H1 (cell line): ENCODE measurements around the gene IFNL2. TPM values are rescaled to one million over a fixed set of nuclear protein-coding genes. Genes with fewer than 3 reads are reported as not detected.
A peak's percentile ranks its signal among the peaks of the same experiment; 100 is the strongest.

Source experiments
- CTCF ChIA-PET: fragments of 300-600 bp; sonication (Branson Sonifier 250); formaldehyde crosslinking; loops from one replicate; lab custom pipeline; 2021; ENCODE audit not compliant: partially characterized antibody; lab: Charles Lee
- POLR2A ChIA-PET: fragments of 300-600 bp; sonication (Branson Sonifier 250); formaldehyde crosslinking; loops from one replicate; lab custom pipeline; 2021; ENCODE audit warnings: inconsistent platforms; ENCODE audit not compliant: partially characterized antibody; lab: Charles Lee
- DNase-seq, 2 experiments: peaks; one replicate each; pipeline versions ENCODE4 v3.0.0 to v3.0.0-alpha.2; 2010 to 2022; ENCODE audit warnings: low spot score in 2 of 2, low read depth in 1 of 2, mixed read lengths in 1 of 2
- FAIRE-seq: peaks from 2 replicates; lab custom pipeline; 2011; peaks lifted over from hg19 to GRCh38; lab: Jason Lieb, UNC
- H2AFZ ChIP-seq: 2 replicates; pipeline ENCODE4 v1.8.1; 2012; ENCODE audit warnings: low read length, inconsistent platforms
- H2AK5ac ChIP-seq: 2 replicates; pipeline ENCODE4 v1.6.1; 2013; ENCODE audit warnings: low read depth, low read length
- H2BK120ac ChIP-seq: replicated peaks from 2 replicates; pipeline ENCODE3; 2013; ENCODE audit warnings: low read depth, low read length, inconsistent platforms
- H2BK12ac ChIP-seq: 2 replicates; pipeline ENCODE4 v1.6.1; 2013; ENCODE audit warnings: low read depth, low read length
- H2BK15ac ChIP-seq: 2 replicates; pipeline ENCODE4 v1.6.1; 2013; ENCODE audit warnings: low read length
- H2BK20ac ChIP-seq: 2 replicates; pipeline ENCODE4 v1.6.1; 2013; ENCODE audit warnings: low read length
- H2BK5ac ChIP-seq: 2 replicates; pipeline ENCODE4 v1.6.1; 2013; ENCODE audit warnings: low read depth, low read length
- H3K14ac ChIP-seq: 2 replicates; pipeline ENCODE4 v1.6.1; 2013; ENCODE audit warnings: inconsistent platforms; ENCODE audit not compliant: insufficient read length
- H3K18ac ChIP-seq: 2 replicates; pipeline ENCODE4 v1.6.1; 2013; ENCODE audit warnings: low read length; ENCODE audit errors: extremely low read depth
- H3K23ac ChIP-seq: 2 replicates; pipeline ENCODE4 v1.6.1; 2013; ENCODE audit warnings: inconsistent platforms; ENCODE audit not compliant: insufficient read length
- H3K23me2 ChIP-seq: 2 replicates; pipeline ENCODE4 v1.6.1; 2013; ENCODE audit warnings: low read depth, low read length
- H3K27ac ChIP-seq: 2 replicates; pipeline ENCODE4 v1.6.1; 2011; ENCODE audit warnings: low read depth, low read length, inconsistent platforms
- H3K27me3 ChIP-seq, 4 experiments: replicated peaks in 1 of 4; 1 replicate in 1 of 4; 2 replicates in 3 of 4; pipeline versions ENCODE4 v1.6.1 to v1.8.1; 2011 to 2013; ENCODE audit warnings: low read length in 3 of 4, mild to moderate bottlenecking in 3 of 4, inconsistent platforms in 2 of 4, mixed read lengths in 2 of 4, moderate library complexity in 1 of 4; ENCODE audit not compliant: control insufficient read depth in 3 of 4, insufficient read depth in 3 of 4; ENCODE audit errors: extremely low read depth in 1 of 4
- H3K36me3 ChIP-seq, 4 experiments: 2 replicates each; pipeline versions ENCODE4 v1.6.1 to v1.8.1; 2011 to 2013; ENCODE audit warnings: mild to moderate bottlenecking in 4 of 4, low read length in 3 of 4, moderate library complexity in 2 of 4, control low read depth in 1 of 4, inconsistent platforms in 1 of 4; ENCODE audit not compliant: insufficient read depth in 4 of 4, control insufficient read depth in 2 of 4
- H3K4ac ChIP-seq: replicated peaks from 2 replicates; pipeline ENCODE3; 2013; ENCODE audit warnings: low read length, low read depth, mixed read lengths, inconsistent platforms; ENCODE audit not compliant: insufficient read length
- H3K4me1 ChIP-seq, 4 experiments: replicated peaks in 1 of 4; 1 replicate in 1 of 4; 2 replicates in 3 of 4; pipeline versions ENCODE4 v1.6.1 to v1.8.1; 2011 to 2013; ENCODE audit warnings: low read length in 3 of 4, inconsistent platforms in 2 of 4, mixed read lengths in 1 of 4; ENCODE audit not compliant: insufficient read depth in 4 of 4, control insufficient read depth in 3 of 4
- H3K4me2 ChIP-seq, 2 experiments: 2 replicates each; pipeline versions ENCODE4 v1.6.1 to v1.8.1; 2011 to 2013; ENCODE audit warnings: low read depth in 2 of 2, low read length in 2 of 2, control low read depth in 1 of 2, inconsistent platforms in 1 of 2, mild to moderate bottlenecking in 1 of 2; ENCODE audit not compliant: insufficient read depth in 1 of 2
- H3K4me3 ChIP-seq, 4 experiments: fragments of 200-600, 300-600 bp in 1 of 4; sonication (generic), shearing (Covaris generic), sonication (Bioruptor Twin) in 1 of 4; 2 replicates each; pipeline versions ENCODE4 v1.5.1 to v1.8.1; 2011 to 2016; ENCODE audit warnings: low read length in 4 of 4, low read depth in 3 of 4, control low read depth in 2 of 4, inconsistent platforms in 2 of 4, mild to moderate bottlenecking in 2 of 4, mixed read lengths in 1 of 4, moderate library complexity in 1 of 4; ENCODE audit not compliant: insufficient read depth in 2 of 4; ENCODE audit errors: extremely low read depth in 1 of 4
- H3K56ac ChIP-seq: replicated peaks from 2 replicates; pipeline ENCODE3; 2013; ENCODE audit warnings: low read depth, mild to moderate bottlenecking, mixed read lengths, low read length, inconsistent platforms; ENCODE audit not compliant: insufficient read length
- H3K79me1 ChIP-seq: 2 replicates; pipeline ENCODE4 v1.6.1; 2013; ENCODE audit warnings: low read depth, low read length, control low read depth
- H3K79me2 ChIP-seq, 2 experiments: 2 replicates each; pipeline versions ENCODE4 v1.6.1 to v1.8.1; 2012 to 2013; ENCODE audit warnings: low read length in 2 of 2, mild to moderate bottlenecking in 2 of 2, inconsistent platforms in 1 of 2; ENCODE audit not compliant: insufficient read depth in 2 of 2, control insufficient read depth in 1 of 2
- H3K9ac ChIP-seq, 4 experiments: replicated peaks in 1 of 4; 1 replicate in 1 of 4; 2 replicates in 3 of 4; pipeline versions ENCODE4 v1.6.1 to v1.8.1; 2011 to 2013; ENCODE audit warnings: low read depth in 3 of 4, low read length in 3 of 4, control low read depth in 2 of 4, mild to moderate bottlenecking in 2 of 4, moderate library complexity in 2 of 4, inconsistent platforms in 1 of 4; ENCODE audit errors: extremely low read depth in 1 of 4
- H3K9me3 ChIP-seq, 2 experiments: 2 replicates each; pipeline versions ENCODE4 v1.6.1 to v1.8.1; 2012 to 2013; ENCODE audit warnings: mild to moderate bottlenecking in 2 of 2, moderate library complexity in 2 of 2, control low read depth in 1 of 2, inconsistent platforms in 1 of 2, low read depth in 1 of 2, low read length in 1 of 2, mixed read lengths in 1 of 2; ENCODE audit not compliant: insufficient read depth in 2 of 2
- H4K20me1 ChIP-seq, 2 experiments: replicated peaks in 1 of 2; 2 replicates each; pipeline versions ENCODE3 to v1.8.1; 2011 to 2013; ENCODE audit warnings: inconsistent platforms in 2 of 2, low read length in 2 of 2, mild to moderate bottlenecking in 1 of 2; ENCODE audit not compliant: insufficient read depth in 2 of 2, control insufficient read depth in 1 of 2
- H4K5ac ChIP-seq: 2 replicates; pipeline ENCODE4 v1.6.1; 2013; ENCODE audit warnings: low read length, low read depth, mixed read lengths, inconsistent platforms; ENCODE audit not compliant: insufficient read length
- H4K8ac ChIP-seq: 2 replicates; pipeline ENCODE4 v1.8.0; 2013; ENCODE audit warnings: mild to moderate bottlenecking, moderate library complexity, low read length, inconsistent platforms; ENCODE audit not compliant: insufficient read depth; ENCODE audit errors: extremely low read depth
- H4K91ac ChIP-seq: replicated peaks from 2 replicates; pipeline ENCODE3; 2013; ENCODE audit warnings: low read length, mixed read lengths, inconsistent platforms; ENCODE audit not compliant: insufficient read length
- BACH1 ChIP-seq: IDR thresholded peaks from 2 replicates; pipeline ENCODE4 v1.6.1; 2012; ENCODE audit warnings: low read length, improper control_type of control experiment
- CTCF ChIP-seq, 3 experiments: IDR thresholded peaks; 1 replicate in 2 of 3; 2 replicates in 1 of 3; pipeline versions ENCODE4 v1.5.1 to v1.6.1; 2011; ENCODE audit warnings: low read length in 3 of 3, mild to moderate bottlenecking in 3 of 3, inconsistent platforms in 2 of 3, low read depth in 1 of 3, moderate library complexity in 1 of 3; ENCODE audit not compliant: insufficient read depth in 1 of 3; ENCODE audit errors: control extremely low read depth in 1 of 3
- JUN ChIP-seq: IDR thresholded peaks from 2 replicates; pipeline ENCODE4 v1.6.1; 2011; ENCODE audit warnings: low read depth, mild to moderate bottlenecking, improper control_type of control experiment, low read length
- JUND ChIP-seq: IDR thresholded peaks from 2 replicates; pipeline ENCODE4 v1.6.1; 2011; ENCODE audit warnings: mild to moderate bottlenecking, improper control_type of control experiment, low read length
- RAD21 ChIP-seq, 2 experiments: IDR thresholded peaks in 1 of 2; conservative IDR thresholded peaks in 1 of 2; 2 replicates each; pipeline ENCODE4 v1.6.1; 2011; ENCODE audit warnings: low read depth in 2 of 2, low read length in 2 of 2, improper control_type of control experiment in 1 of 2, inconsistent platforms in 1 of 2, mild to moderate bottlenecking in 1 of 2, moderate library complexity in 1 of 2
- WGBS, 2 experiments: shearing (Covaris generic) in 1 of 2; methylation state at CpG; one replicate each; pipeline versions ENCODE4 v1.1.6 to v1.1.7; 2013 to 2015; ENCODE audit warnings: low lambda C conversion rate in 2 of 2, mixed read lengths in 2 of 2, inconsistent platforms in 1 of 2, low coverage in 1 of 2, missing lambda C conversion rate in 1 of 2; ENCODE audit not compliant: insufficient replicate concordance in 2 of 2, insufficient coverage in 1 of 2, insufficient read length in 1 of 2; ENCODE audit errors: extremely low coverage in 1 of 2, missing lambda C conversion rate in 1 of 2; 5-methylcytosine and 5-hydroxymethylcytosine counted together
- polyA plus RNA-seq, 7 experiments: library from polyadenylated mRNA; depleted of rRNA in 3 of 7; stranded (reverse) in 5 of 7; unstranded in 2 of 7; fragments of >200 nt in 5 of 7; fragments of 200-250 nt in 2 of 7; gene quantifications; 1 replicate in 5 of 7; 2 replicates in 1 of 7; 4 replicates in 1 of 7; pipeline versions ENCODE4 v1.2.1 to v1.2.3, GENCODE V29; 2011 to 2013; ENCODE audit warnings: missing spikeins in 2 of 7, mixed read lengths in 2 of 7
- total RNA-seq: library from RNA; stranded (reverse); fragmentation: NEBNext Ultra II Directional; extraction: Animal tissue kit (Norgen Biotek cat#: 25700); gene quantifications from 2 replicates; pipeline ENCODE4 v1.2.1, GENCODE V29; 2021

The IFNL2 gene
- total and polyA plus RNA-seq, 2 of the 8 experiments (the other 6 are each of a cell fraction or from before 2014, with no cell fraction given) = not detected

GRCh38 chr19:39224910-39225309, 43.3 kb upstream of the IFNL2 start:
- Histone ChIP-seq H3K56ac (no peak overlapping the region), H2AK5ac (no peak overlapping the region), H3K18ac (no peak overlapping the region), H3K79me2 (no peaks in the 10 kb centered on the region), H2BK120ac (no peak overlapping the region), H3K14ac (no peak overlapping the region), H3K4me3 (no peak overlapping the region), H4K8ac (no peak overlapping the region), H3K23me2 (peaks cover under 1% of the 10 kb centered on the region; the same call in 1 of the 2 replicates), H3K9me3 (no peaks in the 10 kb centered on the region), H2BK15ac (no peak overlapping the region), H3K27ac (no peak overlapping the region), H2BK5ac (no peak overlapping the region), H3K27me3 (peaks cover 0 to 3% (median 0%) of the 10 kb centered on the region in 4 experiments; a peak in 2 of 7 replicates), H3K79me1 (no peaks in the 10 kb centered on the region), H3K4me2 (no peak overlapping the region), H4K20me1 (no peaks in the 10 kb centered on the region), H3K23ac (no peak overlapping the region), H3K4ac (no peak overlapping the region), H2AFZ (no peak overlapping the region), H2BK20ac (no peak overlapping the region), H4K91ac (no peak overlapping the region), H4K5ac (no peak overlapping the region), H2BK12ac (no peak overlapping the region), H3K4me1 (no peaks in the 10 kb centered on the region), H3K36me3 (no peaks in the 10 kb centered on the region), H3K9ac (no peak overlapping the region)
- no peak for DNase-seq
- ChIA-PET CTCF (interaction anchor here (0.7 to 5.0 kb wide), 8 partner anchors 12 to 106 kb away, joined by 3 to 25 read pairs (median 4); partner anchors contain the start of gene SYCN), POLR2A (no interaction called here)
- FAIRE-seq = peak; percentile 45
- peak; percentile 13 to 52 (median 41); a peak in 3 of 4 replicates for TF ChIP-seq CTCF (IDR thresholded peaks at IDR 0.05; ENCODE audit: control extremely low read depth in 1 of 3, insufficient read depth in 1 of 3, low read depth in 1 of 3, low read length in 3 of 3)
- TF ChIP-seq RAD21 (IDR thresholded peaks at IDR 0.05 in 1 of 2, conservative IDR thresholded peaks at IDR 0.05 in 1 of 2; ENCODE audit: low read depth in 2 of 2, low read length in 2 of 2) = peak; percentile 48 to 51
- peak; percentile 71; the same call in 1 of the 2 replicates for TF ChIP-seq JUND
- no peak for TF ChIP-seq JUN
- TF ChIP-seq BACH1 = no peak
- 53% methylated on average over 3 of the region's 3 CpGs; no CpG with 5 or more reads in 1 of the 2 experiments for WGBS, 2 experiments
